Activated naive CD4-positive, alpha-beta T cell treated with anti-CD3 and anti-CD28 coated beads, Interleukin-2, amount 50 U/mL, for 24 hours (primary cell): ENCODE measurements around the gene TDRD15.
"Not testable (repeated sequence)": the region's sequence is repeated elsewhere in the genome, so short reads cannot be mapped to it uniquely, and the experiment has no call there.

Experiments used
- H3K27ac Mint-ChIP-seq: one replicate; pipeline ENCODE4 v1.8.0; 2021; ENCODE audit warnings: mild to moderate bottlenecking, mixed read lengths
- H3K27me3 Mint-ChIP-seq: one replicate; pipeline ENCODE4 v1.8.0; 2021; ENCODE audit warnings: mixed read lengths
- H3K36me3 Mint-ChIP-seq: one replicate; pipeline ENCODE4 v1.8.0; 2021; ENCODE audit warnings: mixed read lengths
- H3K4me1 Mint-ChIP-seq: one replicate; pipeline ENCODE4 v1.8.0; 2021; ENCODE audit warnings: mixed read lengths
- H3K4me3 Mint-ChIP-seq: one replicate; pipeline ENCODE4 v1.8.0; 2021; ENCODE audit warnings: mild to moderate bottlenecking, mixed read lengths
- H3K9me3 Mint-ChIP-seq: one replicate; pipeline ENCODE4 v1.8.0; 2021; ENCODE audit warnings: mixed read lengths

TDRD15 gene

GRCh38 chr2:21123473-21124393, at the start of gene TDRD15:
Gene TDRD15 (plus strand): TSS chr2:21123968. CDS start chr2:21137468, 13,500 bp downstream.
- Mint-ChIP-seq H3K9me3 (no peaks in the 10 kb centered on the region), H3K27me3 (peaks cover 4% of the 10 kb centered on the region), H3K4me3 (no peak within 1 kb of the TSS), H3K36me3 (no peaks in the 10 kb centered on the region), H3K4me1 (no peaks in the 10 kb centered on the region), H3K27ac (no peak within 1 kb of the TSS)

- Mint-ChIP-seq H3K27me3 (peaks cover 5% of the 10 kb centered on the region), H3K36me3 (no peaks in the 10 kb centered on the region), H3K4me3 (no peak overlapping the region), H3K9me3 (peaks cover 5% of the 10 kb centered on the region), H3K27ac (no peak overlapping the region), H3K4me1 (no peaks in the 10 kb centered on the region)
These were observed 45.5 kb upstream of the TDRD15 start for GRCh38 chr2:21078296-21078695.

GRCh38 chr2:21083482-21083881, 40.3 kb upstream of the TDRD15 start:
- peaks cover 1% of the 10 kb centered on the region for H3K9me3 Mint-ChIP-seq
- H3K4me1 Mint-ChIP-seq: no peaks in the 10 kb centered on the region
- no peak overlapping the region for H3K27ac Mint-ChIP-seq
- H3K27me3 Mint-ChIP-seq: peaks cover 3% of the 10 kb centered on the region
- no peak overlapping the region for H3K4me3 Mint-ChIP-seq
- no peaks in the 10 kb centered on the region for H3K36me3 Mint-ChIP-seq

- no peaks in the 10 kb centered on the region for H3K9me3 Mint-ChIP-seq
- H3K36me3 Mint-ChIP-seq: no peaks in the 10 kb centered on the region
- no peaks in the 10 kb centered on the region for H3K4me1 Mint-ChIP-seq
- no peak overlapping the region for H3K4me3 Mint-ChIP-seq
- peaks cover 3% of the 10 kb centered on the region for H3K27me3 Mint-ChIP-seq
- no peak overlapping the region for H3K27ac Mint-ChIP-seq
These were observed 39.4 kb upstream of the TDRD15 start for GRCh38 chr2:21084401-21084800.

GRCh38 chr2:21092308-21092869, 31.4 kb upstream of the TDRD15 start:
- Mint-ChIP-seq H3K4me1 (no peaks in the 10 kb centered on the region), H3K4me3 (no peak overlapping the region), H3K36me3 (no peaks in the 10 kb centered on the region), H3K27me3 (peaks cover 6% of the 10 kb centered on the region), H3K27ac (no peak overlapping the region), H3K9me3 (no peaks in the 10 kb centered on the region)

GRCh38 chr2:21095178-21095577, 28.6 kb upstream of the TDRD15 start:
- H3K27ac Mint-ChIP-seq: no peak overlapping the region
- peaks cover 5% of the 10 kb centered on the region for H3K27me3 Mint-ChIP-seq
- no peaks in the 10 kb centered on the region for H3K36me3 Mint-ChIP-seq
- no peaks in the 10 kb centered on the region for H3K4me1 Mint-ChIP-seq
- H3K4me3 Mint-ChIP-seq: no peak overlapping the region
- no peaks in the 10 kb centered on the region for H3K9me3 Mint-ChIP-seq

GRCh38 chr2:21095714-21096113, 28.1 kb upstream of the TDRD15 start:
- no peaks in the 10 kb centered on the region for H3K4me1 Mint-ChIP-seq
- peaks cover 5% of the 10 kb centered on the region for H3K27me3 Mint-ChIP-seq
- no peaks in the 10 kb centered on the region for H3K9me3 Mint-ChIP-seq
- no peak overlapping the region for H3K4me3 Mint-ChIP-seq
- H3K36me3 Mint-ChIP-seq: no peaks in the 10 kb centered on the region
- H3K27ac Mint-ChIP-seq: no peak overlapping the region

- H3K27me3 Mint-ChIP-seq: peaks cover 5% of the 10 kb centered on the region
- H3K4me3 Mint-ChIP-seq: no peak overlapping the region
- no peak overlapping the region for H3K27ac Mint-ChIP-seq
- no peaks in the 10 kb centered on the region for H3K4me1 Mint-ChIP-seq
- H3K36me3 Mint-ChIP-seq: no peaks in the 10 kb centered on the region
- H3K9me3 Mint-ChIP-seq: no peaks in the 10 kb centered on the region
These were observed 27.3 kb upstream of the TDRD15 start for GRCh38 chr2:21096458-21096857.

GRCh38 chr2:21097331-21097730, 26.4 kb upstream of the TDRD15 start:
- Mint-ChIP-seq H3K9me3 (no peaks in the 10 kb centered on the region), H3K27me3 (peaks cover 7% of the 10 kb centered on the region), H3K27ac (no peak overlapping the region), H3K4me3 (no peak overlapping the region), H3K36me3 (no peaks in the 10 kb centered on the region), H3K4me1 (no peaks in the 10 kb centered on the region)

- H3K27ac Mint-ChIP-seq: no peak overlapping the region
- no peaks in the 10 kb centered on the region for H3K4me1 Mint-ChIP-seq
- H3K4me3 Mint-ChIP-seq: no peak overlapping the region
- no peaks in the 10 kb centered on the region for H3K36me3 Mint-ChIP-seq
- no peaks in the 10 kb centered on the region for H3K9me3 Mint-ChIP-seq
- peaks cover 7% of the 10 kb centered on the region for H3K27me3 Mint-ChIP-seq
These were observed 25.5 kb upstream of the TDRD15 start for GRCh38 chr2:21098294-21098693.

- no peaks in the 10 kb centered on the region for H3K4me1 Mint-ChIP-seq
- no peak overlapping the region for H3K4me3 Mint-ChIP-seq
- no peaks in the 10 kb centered on the region for H3K36me3 Mint-ChIP-seq
- H3K9me3 Mint-ChIP-seq: no peaks in the 10 kb centered on the region
- no peak overlapping the region for H3K27ac Mint-ChIP-seq
- peaks cover 7% of the 10 kb centered on the region for H3K27me3 Mint-ChIP-seq
These were observed 24.4 kb upstream of the TDRD15 start for GRCh38 chr2:21099281-21099907.

- H3K9me3 Mint-ChIP-seq, H3K27me3 Mint-ChIP-seq, H3K4me3 Mint-ChIP-seq, H3K4me1 Mint-ChIP-seq, H3K27ac Mint-ChIP-seq, H3K36me3 Mint-ChIP-seq: not testable (repeated sequence)
These were observed 22.1 kb upstream of the TDRD15 start for GRCh38 chr2:21101514-21102155.

- H3K4me3 Mint-ChIP-seq: no peak overlapping the region
- H3K9me3 Mint-ChIP-seq: no peaks in the 10 kb centered on the region
- peaks cover 2% of the 10 kb centered on the region for H3K27me3 Mint-ChIP-seq
- H3K36me3 Mint-ChIP-seq: no peaks in the 10 kb centered on the region
- H3K27ac Mint-ChIP-seq: no peak overlapping the region
- H3K4me1 Mint-ChIP-seq: no peaks in the 10 kb centered on the region
These were observed 21.4 kb upstream of the TDRD15 start for GRCh38 chr2:21102356-21102755.

- Mint-ChIP-seq H3K9me3 (no peaks in the 10 kb centered on the region), H3K4me3 (no peak overlapping the region), H3K27ac (no peak overlapping the region), H3K27me3 (peaks cover 2% of the 10 kb centered on the region), H3K36me3 (no peaks in the 10 kb centered on the region), H3K4me1 (no peaks in the 10 kb centered on the region)
These were observed 20.4 kb upstream of the TDRD15 start for GRCh38 chr2:21103274-21103891.

- H3K27me3 Mint-ChIP-seq: peaks cover 2% of the 10 kb centered on the region
- H3K4me1 Mint-ChIP-seq: no peaks in the 10 kb centered on the region
- H3K9me3 Mint-ChIP-seq: no peaks in the 10 kb centered on the region
- H3K4me3 Mint-ChIP-seq: no peak overlapping the region
- no peak overlapping the region for H3K27ac Mint-ChIP-seq
- H3K36me3 Mint-ChIP-seq: no peaks in the 10 kb centered on the region
These were observed 19.6 kb upstream of the TDRD15 start for GRCh38 chr2:21104030-21104660.
